ENCODE results near the gene MELTF. TPM values are rescaled to one million over a fixed set of nuclear protein-coding genes. Genes with fewer than 3 reads are reported as not detected.

Gene MELTF
- total and polyA plus RNA-seq, 5 experiments from 2014 or later, result 0.12 to 1.2 (median 0.36) TPM; not detected in 2

DNA sequence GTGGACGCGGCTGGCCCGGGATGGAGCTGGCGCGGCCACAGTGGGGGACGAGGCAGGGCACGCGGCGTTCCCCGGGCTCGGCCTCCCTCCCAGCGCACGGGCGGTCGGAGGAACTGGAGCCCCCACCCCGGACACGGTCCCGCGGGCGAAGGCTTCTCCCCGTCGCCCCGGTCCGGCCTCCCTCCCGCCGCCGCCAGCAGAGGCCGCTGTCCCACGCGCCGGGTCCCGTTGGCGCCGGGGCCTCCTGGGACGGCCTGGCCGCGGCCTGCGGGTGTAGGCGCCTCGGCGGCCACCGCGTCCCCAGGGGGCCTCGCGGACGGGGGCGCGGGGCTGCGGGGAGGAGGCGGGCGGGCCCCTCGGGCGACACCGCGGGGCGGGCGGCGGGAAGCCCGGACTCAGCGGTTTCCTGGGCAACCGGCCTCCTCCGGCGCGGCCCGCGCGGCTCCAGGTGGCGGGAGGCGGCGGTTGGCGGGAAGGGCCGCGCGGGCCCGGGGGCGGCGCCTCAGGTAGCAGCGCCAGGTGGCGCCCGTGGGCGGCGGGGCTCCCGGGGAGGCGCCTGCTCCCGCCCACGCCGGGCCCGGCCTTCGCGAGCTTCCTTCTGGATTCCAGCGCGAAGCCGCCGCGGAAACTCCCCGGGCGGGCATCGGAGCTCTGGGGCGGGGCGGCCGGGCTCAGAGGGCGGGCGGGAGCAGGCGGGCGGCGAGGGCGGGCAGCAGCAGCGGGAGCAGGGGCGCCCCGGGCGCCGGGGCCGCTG lies 26.7 kb downstream of the MELTF start:
- H3K27me3 Mint-ChIP-seq, result peaks cover 0 to 2% (median 0%) of the 10 kb centered on the region in 5 donors
- no peaks in the 10 kb centered on the region for H3K9me3 Mint-ChIP-seq
- POLR2A ChIA-PET, result no interaction called here
- DNase-seq (peak; percentile 61 to 85 (median 78)), ATAC-seq (peak; percentile 83 to 85)
- H3K4me1 Mint-ChIP-seq, result peaks cover 4 to 17% (median 10%) of the 10 kb centered on the region in 4 donors
- peak overlapping the region in 1 of 10 donors; percentile 59 for H3K27ac Mint-ChIP-seq
- no peaks in the 10 kb centered on the region for H3K36me3 Mint-ChIP-seq
- peak overlapping the region in 1 of 10 donors; percentile 75 for H3K4me3 Mint-ChIP-seq

DNA sequence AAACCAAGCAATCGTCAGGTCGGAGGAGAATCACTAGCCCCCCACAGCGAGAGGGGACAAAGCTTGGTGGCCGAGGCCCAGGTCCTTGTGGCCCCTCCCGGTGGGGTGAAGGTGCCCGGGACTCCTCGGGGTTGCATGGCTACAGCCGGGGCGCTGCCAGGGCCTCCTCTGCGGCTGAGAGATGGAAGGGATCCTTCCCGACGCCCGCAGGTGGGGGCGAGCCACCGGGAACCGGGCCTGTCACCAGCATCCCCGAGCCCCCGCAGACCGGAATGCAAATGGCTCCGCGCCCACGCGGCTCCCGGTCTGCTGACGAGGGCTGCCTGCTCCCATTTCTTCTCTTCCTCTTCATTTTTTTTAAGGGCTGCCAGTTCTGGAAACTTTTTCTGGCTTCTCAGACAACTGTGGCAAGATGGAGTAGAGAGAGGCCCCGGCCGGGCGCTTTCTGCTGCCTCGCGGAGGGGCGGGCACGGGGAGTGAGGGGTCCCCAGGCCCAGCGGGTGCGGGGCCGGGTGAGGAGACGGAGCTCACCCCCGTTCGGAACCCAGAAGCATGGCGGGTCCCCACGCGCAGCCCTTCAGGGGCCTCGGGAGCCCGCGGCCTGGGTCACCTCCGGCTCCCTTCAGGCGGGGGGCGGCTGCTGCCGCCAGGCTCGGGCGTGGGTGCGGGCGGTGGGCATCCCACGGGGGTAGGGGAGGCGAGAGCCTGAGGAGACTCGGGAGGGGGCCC lies 27.5 kb downstream of the MELTF start:
- peaks cover 0 to 2% (median 0%) of the 10 kb centered on the region in 5 donors for H3K27me3 Mint-ChIP-seq
- H3K27ac Mint-ChIP-seq, result peak overlapping the region in 9 of 10 donors; percentile 48 to 94 (median 79)
- H3K4me1 Mint-ChIP-seq, result peaks cover 4 to 17% (median 10%) of the 10 kb centered on the region in 4 donors
- no peaks in the 10 kb centered on the region for H3K36me3 Mint-ChIP-seq
- no peaks in the 10 kb centered on the region for H3K9me3 Mint-ChIP-seq
- peak in 2 of 10 donors; percentile 17 to 23 for DNase-seq
- ATAC-seq, result no peak
- peak overlapping the region; percentile 66 to 89 (median 86) for H3K4me3 Mint-ChIP-seq
- POLR2A ChIA-PET, result no interaction called here

DNA sequence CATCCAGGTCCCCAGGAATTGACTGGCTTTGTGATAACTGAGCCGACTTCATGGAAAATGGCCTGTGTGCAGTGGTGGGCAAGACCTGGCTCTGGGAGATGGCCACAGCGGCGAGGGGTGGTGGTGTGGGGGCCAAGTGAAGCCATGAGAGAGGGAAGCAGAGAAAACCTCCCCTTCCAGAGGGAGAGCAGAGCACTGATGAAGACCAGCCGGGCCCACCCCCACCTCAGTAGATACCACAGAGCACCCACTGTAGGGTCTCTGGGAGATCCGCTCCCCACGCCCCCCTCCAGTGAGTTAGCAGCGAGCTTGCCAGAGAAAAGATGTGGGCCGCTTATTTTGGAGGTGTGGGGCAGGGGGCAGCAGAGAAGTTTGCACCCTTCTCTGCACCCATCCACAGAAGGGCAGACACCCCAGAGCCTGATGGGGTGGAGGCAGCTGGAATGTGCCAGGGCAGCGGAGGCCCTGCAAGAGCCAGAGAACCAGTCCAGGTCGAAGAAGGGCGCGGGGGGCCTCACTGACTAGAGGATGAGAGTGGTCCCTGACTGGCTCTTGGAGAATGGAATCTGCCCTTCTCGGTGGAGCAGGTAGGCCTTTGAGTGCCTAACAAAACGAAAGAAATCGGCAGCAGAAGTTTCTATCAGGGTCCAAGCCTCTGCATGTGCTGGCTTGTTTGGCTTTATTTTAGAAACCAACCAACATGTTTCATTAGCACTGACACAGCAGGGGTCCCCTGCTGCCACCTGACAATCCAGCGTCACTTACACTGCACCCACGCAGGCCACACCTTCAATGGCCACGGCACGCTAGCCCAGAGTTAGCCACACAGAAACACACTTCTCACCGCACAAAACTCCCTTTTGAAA lies 28.3 kb downstream of the MELTF start:
- H3K4me1 Mint-ChIP-seq, result peaks cover 4 to 17% (median 10%) of the 10 kb centered on the region in 4 donors
- no peak for ATAC-seq
- POLR2A ChIA-PET, result no interaction called here
- H3K36me3 Mint-ChIP-seq, result no peaks in the 10 kb centered on the region
- peaks cover 0 to 2% (median 0%) of the 10 kb centered on the region in 5 donors for H3K27me3 Mint-ChIP-seq
- no peak for DNase-seq
- H3K9me3 Mint-ChIP-seq, result no peaks in the 10 kb centered on the region
- peak overlapping the region in 9 of 10 donors; percentile 48 to 94 (median 79) for H3K27ac Mint-ChIP-seq
- H3K4me3 Mint-ChIP-seq, result peak overlapping the region; percentile 66 to 89 (median 86)

DNA sequence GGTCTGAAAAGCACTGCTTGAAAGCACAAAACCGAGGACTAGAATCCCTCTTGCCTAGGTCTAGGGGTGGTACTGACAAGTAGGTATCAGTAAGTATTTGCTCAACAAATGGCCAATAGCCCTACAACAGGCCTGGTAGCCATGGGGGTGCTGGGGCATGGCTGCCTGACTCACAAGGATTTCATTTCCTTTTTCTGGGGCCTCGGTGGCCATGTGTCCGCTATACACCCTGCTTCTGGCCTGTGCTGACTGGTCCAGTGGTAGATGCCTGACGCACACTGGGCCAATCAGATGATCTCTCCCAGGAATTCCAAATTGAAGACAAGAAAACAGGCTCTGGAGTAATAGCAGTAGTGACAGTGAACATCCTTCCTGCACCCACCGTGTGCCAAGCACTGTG lies 29.4 kb downstream of the MELTF start:
- H3K4me1 Mint-ChIP-seq, result peaks cover 4 to 17% (median 10%) of the 10 kb centered on the region in 4 donors
- H3K9me3 Mint-ChIP-seq, result no peaks in the 10 kb centered on the region
- no peak overlapping the region for H3K4me3 Mint-ChIP-seq
- peak overlapping the region in 2 of 10 donors; percentile 30 to 34 for H3K27ac Mint-ChIP-seq
- no peak for DNase-seq
- ATAC-seq, result no peak
- POLR2A ChIA-PET, result no interaction called here
- no peaks in the 10 kb centered on the region for H3K27me3 Mint-ChIP-seq
- H3K36me3 Mint-ChIP-seq, result no peaks in the 10 kb centered on the region

DNA sequence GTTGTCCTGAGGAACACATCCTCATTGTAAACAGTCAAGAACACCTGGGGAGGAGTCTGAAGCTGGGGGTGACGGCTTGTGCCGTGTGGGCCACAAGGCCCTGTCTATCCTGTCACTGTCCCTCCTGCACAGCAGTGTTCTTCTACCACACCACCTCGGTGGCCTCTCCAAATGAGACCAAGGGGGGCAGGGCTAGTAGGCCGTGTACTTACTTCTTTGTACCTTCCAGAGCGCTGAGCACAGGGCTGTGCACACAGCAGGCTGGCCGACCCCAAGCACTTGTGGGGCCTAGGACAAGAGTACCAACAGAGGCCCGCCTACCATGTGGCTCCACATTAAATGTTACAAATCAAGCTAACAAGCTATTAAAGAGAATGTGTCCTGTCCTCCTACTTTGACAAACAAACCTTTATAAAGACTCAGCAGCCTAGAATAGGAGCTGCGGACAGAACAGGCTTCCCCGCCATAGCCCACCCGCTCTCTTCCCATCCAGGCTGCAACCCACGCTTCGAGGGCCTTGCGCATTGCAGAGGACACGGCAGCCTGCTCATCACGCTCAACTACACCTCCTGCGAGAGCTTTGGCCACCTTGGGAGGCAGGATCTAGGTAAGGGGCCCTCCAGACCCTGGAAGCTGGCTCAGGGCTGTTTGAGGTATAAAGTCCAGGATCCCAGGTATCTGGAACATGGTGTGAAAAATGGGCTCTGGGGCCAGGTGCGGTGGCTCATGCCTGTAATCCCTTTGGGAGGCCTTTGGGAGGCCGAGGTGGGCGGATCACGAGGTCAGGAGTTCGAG lies 30.5 kb downstream of the MELTF start:
- Mint-ChIP-seq H3K27me3 (no peaks in the 10 kb centered on the region), H3K4me3 (peak overlapping the region in 1 of 10 donors; percentile 0), H3K4me1 (peaks cover 4 to 11% (median 7%) of the 10 kb centered on the region in 4 donors), H3K9me3 (no peaks in the 10 kb centered on the region), H3K36me3 (no peaks in the 10 kb centered on the region), H3K27ac (no peak overlapping the region)
- no peak for DNase-seq
- POLR2A ChIA-PET, result no interaction called here
- no peak for ATAC-seq

DNA sequence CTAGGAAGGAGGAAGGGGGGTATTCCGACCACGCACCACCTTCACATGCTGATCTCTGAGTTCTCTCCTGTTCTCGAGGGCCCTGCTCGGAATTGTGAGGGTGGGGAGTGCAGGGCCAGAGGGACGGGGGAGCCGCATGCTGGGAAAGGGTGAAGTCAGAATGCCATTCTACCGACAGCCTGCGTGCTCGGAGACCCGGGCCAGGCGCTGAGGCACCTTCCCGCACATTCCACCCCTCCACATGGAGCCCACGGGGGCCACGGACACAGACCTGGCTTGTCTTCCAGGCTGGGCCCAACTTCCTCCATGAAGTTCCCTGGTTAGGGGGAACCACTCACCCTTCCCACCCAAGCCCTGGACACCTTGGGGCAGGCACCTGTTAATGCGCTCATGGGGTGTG lies 32.3 kb downstream of the MELTF start:
- H3K27ac Mint-ChIP-seq, result no peak overlapping the region
- H3K27me3 Mint-ChIP-seq, result no peaks in the 10 kb centered on the region
- H3K4me1 Mint-ChIP-seq, result peaks cover 2 to 7% (median 3%) of the 10 kb centered on the region in 4 donors
- POLR2A ChIA-PET, result no interaction called here
- ATAC-seq (no peak), DNase-seq (no peak)
- no peaks in the 10 kb centered on the region for H3K9me3 Mint-ChIP-seq
- no peaks in the 10 kb centered on the region for H3K36me3 Mint-ChIP-seq
- no peak overlapping the region for H3K4me3 Mint-ChIP-seq

DNA sequence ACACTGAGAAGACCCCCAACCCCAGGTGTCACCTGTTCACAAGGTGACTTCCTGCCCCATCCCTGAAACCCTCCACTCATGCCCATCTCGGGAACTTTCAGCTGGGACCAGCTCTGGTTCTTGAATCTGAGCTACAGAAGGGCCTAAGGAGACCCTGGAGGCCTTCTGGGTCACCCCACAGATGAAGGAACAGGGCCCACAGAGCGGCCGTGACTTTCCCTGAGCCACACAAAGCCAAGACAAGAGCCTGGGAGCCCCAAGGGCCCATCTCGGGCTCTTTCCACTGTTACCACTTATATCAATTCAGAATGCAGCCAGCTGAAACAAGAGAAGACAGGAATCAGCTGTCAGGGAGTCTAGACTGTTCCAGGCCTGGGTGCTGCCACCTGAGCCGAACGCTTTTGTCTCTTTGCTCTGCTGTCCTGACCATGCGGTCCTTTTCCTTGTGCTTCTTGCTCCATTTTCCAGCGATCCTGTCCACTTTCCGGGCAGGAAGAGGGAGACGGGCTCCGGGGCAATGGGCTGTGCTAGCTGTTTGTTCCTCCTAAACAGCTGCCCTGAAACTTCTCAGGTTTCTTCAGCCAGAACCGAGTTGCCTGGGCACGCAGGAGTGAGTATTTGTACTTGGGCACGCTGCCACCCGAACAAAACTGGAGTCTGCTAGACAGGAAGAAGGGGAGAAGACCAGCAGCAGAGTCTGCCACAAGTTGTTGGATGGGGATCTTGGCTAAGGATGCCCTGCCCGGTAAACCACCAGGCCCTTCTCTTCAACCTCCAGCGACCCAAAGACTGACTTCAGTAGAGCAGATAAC lies 33.0 kb downstream of the MELTF start:
- no peak overlapping the region for H3K4me3 Mint-ChIP-seq

DNA sequence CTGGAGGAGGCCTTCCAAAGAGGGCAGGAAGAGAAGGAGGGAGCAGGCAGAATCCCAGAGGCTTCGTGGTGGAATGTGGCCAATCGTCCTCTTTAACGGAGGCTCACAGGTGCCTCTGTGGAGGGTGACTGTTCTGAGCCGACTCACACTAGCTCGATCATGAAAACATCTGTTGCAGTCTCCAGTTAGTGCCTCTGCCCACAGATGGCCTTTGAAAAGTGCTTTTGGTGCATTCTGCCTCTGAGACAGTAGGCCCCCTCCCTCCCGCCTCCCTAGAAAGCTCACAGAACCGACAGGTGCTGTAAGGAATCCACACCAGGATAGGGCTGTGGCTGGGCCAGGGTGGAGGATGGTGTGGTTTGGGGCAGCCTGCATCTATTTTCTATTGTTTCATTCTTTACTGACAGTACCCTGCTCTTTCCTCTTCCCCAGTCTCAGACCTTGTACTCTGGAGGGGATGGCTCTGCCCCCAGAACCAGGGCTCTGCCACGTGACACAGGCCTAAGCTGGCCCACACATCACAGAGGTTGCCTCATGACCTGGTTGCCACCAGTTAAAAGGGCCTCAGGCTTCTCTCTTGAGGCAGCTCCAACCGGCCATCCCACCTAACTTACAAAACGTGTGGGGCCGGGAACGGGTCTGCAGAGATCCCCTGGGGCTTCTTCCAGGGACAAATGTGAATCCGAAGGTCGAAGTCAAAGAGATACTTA lies 33.8 kb downstream of the MELTF start:
- Mint-ChIP-seq H3K36me3 (no peaks in the 10 kb centered on the region), H3K27ac (peak overlapping the region in 2 of 10 donors; percentile 5 to 17), H3K9me3 (no peaks in the 10 kb centered on the region), H3K4me3 (no peak overlapping the region), H3K27me3 (no peaks in the 10 kb centered on the region), H3K4me1 (peaks cover 0 to under 1% (median 0%) of the 10 kb centered on the region in 4 donors)
- ATAC-seq (no peak), DNase-seq (no peak)
- POLR2A ChIA-PET, result no interaction called here

More for the DNA sequence above, 33.0 kb downstream of the MELTF start:
- Mint-ChIP-seq H3K9me3 (no peaks in the 10 kb centered on the region), H3K4me1 (peaks cover under 1 to 5% (median 2%) of the 10 kb centered on the region in 4 donors), H3K27me3 (no peaks in the 10 kb centered on the region), H3K27ac (no peak overlapping the region), H3K36me3 (no peaks in the 10 kb centered on the region)
- POLR2A ChIA-PET, result no interaction called here
- ATAC-seq (no peak), DNase-seq (no peak)

DNA sequence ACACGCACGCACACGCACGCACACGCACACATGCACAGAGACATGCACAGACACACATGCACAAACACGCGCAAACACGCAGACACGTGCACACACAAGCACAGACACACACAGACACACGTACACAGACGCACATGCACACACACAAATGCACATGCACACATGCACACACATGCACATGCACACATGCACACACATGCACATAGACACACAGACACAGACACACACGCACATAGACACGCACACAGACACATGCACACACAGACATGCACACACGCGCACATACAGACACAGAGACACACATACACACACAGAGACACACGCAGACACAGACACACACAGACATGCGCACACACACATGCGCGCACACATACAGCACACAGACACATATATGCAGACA lies 34.6 kb downstream of the MELTF start:
- no peak for DNase-seq
- Mint-ChIP-seq H3K9me3 (no peaks in the 10 kb centered on the region), H3K4me1 (no peaks in the 10 kb centered on the region), H3K36me3 (no peaks in the 10 kb centered on the region), H3K27me3 (no peaks in the 10 kb centered on the region), H3K27ac (no peak overlapping the region), H3K4me3 (no peak overlapping the region)
- no peak for ATAC-seq
- POLR2A ChIA-PET, result no interaction called here

DNA sequence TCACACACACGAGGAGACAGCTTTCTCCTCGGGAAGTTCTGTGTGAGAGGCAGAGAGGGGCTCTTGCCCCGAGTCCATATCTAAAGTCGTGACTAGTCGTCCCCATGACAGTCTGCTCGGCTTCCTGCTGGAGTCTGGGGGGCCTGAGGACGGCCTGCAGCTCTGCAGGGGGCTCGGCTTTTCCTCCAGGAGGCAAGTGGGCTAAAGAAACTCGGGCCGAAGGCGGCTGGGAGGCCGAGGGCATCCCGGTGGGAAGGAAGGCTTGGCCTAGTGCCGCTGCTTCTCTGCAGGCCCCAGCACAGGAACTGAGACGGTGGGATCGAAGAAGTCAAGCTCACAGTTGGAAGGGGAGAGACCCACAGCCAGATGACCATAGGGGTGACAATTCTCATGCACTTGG lies 35.6 kb downstream of the MELTF start:
- H3K4me3 Mint-ChIP-seq, result no peak overlapping the region
- H3K36me3 Mint-ChIP-seq, result no peaks in the 10 kb centered on the region
- DNase-seq, result no peak
- no peaks in the 10 kb centered on the region for H3K4me1 Mint-ChIP-seq
- no peaks in the 10 kb centered on the region for H3K9me3 Mint-ChIP-seq
- peak overlapping the region in 1 of 10 donors; percentile 7 for H3K27ac Mint-ChIP-seq
- no peak for ATAC-seq
- H3K27me3 Mint-ChIP-seq, result no peaks in the 10 kb centered on the region
- POLR2A ChIA-PET, result interaction anchor here (0.5 kb wide), 1 partner anchor 134 kb away, joined by 9 read pairs; no protein-coding TSS in a partner anchor

DNA sequence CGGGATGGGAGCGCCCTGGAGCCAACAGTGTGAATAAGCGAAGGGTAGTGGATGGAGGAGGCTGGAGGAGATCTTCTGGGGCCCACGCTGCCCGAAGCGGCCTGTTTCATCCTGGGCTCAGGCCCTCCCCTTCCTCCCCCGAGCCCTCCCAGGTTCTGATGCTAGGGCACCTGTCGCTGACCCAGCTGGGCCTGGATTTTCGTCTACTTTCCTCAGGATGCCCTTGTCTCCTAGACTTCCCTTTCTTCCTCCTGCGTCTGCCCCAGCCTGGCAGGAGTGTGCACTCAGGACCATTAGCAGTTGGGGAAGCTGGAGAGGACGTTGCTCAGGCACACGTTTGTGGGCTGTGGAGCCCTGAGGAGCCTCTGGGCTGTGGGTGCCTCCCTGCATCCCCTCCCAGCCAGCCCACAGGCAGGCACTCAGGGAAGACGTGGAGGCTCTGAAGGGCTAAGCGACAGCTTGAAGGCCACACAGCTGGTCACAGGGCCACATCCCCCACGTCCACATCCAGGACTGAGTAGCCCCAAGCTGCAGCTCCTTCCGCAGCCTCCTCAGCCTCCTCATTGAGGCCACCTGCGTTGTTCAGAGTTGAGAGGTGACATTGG lies 37.1 kb downstream of the MELTF start:
- no peak for ATAC-seq
- H3K4me3 Mint-ChIP-seq, result no peak overlapping the region

More for the DNA sequence above, 37.1 kb downstream of the MELTF start:
- Mint-ChIP-seq H3K4me1 (no peaks in the 10 kb centered on the region), H3K36me3 (no peaks in the 10 kb centered on the region), H3K27me3 (peaks cover 0 to under 1% (median 0%) of the 10 kb centered on the region in 5 donors), H3K27ac (no peak overlapping the region), H3K9me3 (no peaks in the 10 kb centered on the region)
- DNase-seq, result no peak
- POLR2A ChIA-PET, result no interaction called here
